HEK293 (cell line): ENCODE measurements around the gene CDS1.

Experiments
- GLIS2 ChIP-seq: fragments of 450-650 bp; formaldehyde crosslinking; IDR thresholded peaks from 2 replicates; pipeline ENCODE4 v1.5.1; 2016; ENCODE audit warnings: missing biosample characterization, missing genetic modification characterization
- KLF8 ChIP-seq: fragments of 450-650 bp; formaldehyde crosslinking; IDR thresholded peaks from 2 replicates; pipeline ENCODE4 v1.5.1; 2016; ENCODE audit warnings: missing biosample characterization, missing genetic modification characterization
- ZBTB7A ChIP-seq: fragments of 450-650 bp; formaldehyde crosslinking; IDR thresholded peaks from 2 replicates; pipeline ENCODE4 v1.5.1; 2016; ENCODE audit warnings: low read depth, missing biosample characterization, missing genetic modification characterization
- ZNF2 ChIP-seq: fragments of 450-650 bp; formaldehyde crosslinking; IDR thresholded peaks from 2 replicates; pipeline ENCODE4 v1.5.1; 2016; ENCODE audit warnings: missing biosample characterization, missing genetic modification characterization
- ZNF274 ChIP-seq, 2 experiments: fragments of 200-500 bp in 1 of 2; fragments of 450-650 bp in 1 of 2; sonication (Bioruptor generic) in 1 of 2; formaldehyde crosslinking in 1 of 2; IDR thresholded peaks; 2 replicates each; pipeline versions ENCODE4 v1.5.1 to v1.6.1; 2014 to 2016; ENCODE audit warnings: borderline replicate concordance in 1 of 2, inconsistent platforms in 1 of 2, low read length in 1 of 2, missing biosample characterization in 1 of 2, missing genetic modification characterization in 1 of 2
- ZNF37A ChIP-seq: fragments of 450-650 bp; IDR thresholded peaks from 2 replicates; pipeline ENCODE4 v1.5.1; 2018; ENCODE audit warnings: missing biosample characterization, missing genetic modification characterization
- ZNF423 ChIP-seq: fragments of 450-650 bp; formaldehyde crosslinking; IDR thresholded peaks from 2 replicates; pipeline ENCODE4 v1.5.1; 2016; ENCODE audit warnings: missing biosample characterization, missing genetic modification characterization
- ZNF426 ChIP-seq: fragments of 450-650 bp; formaldehyde crosslinking; IDR thresholded peaks from 2 replicates; pipeline ENCODE4 v1.5.1; 2017; ENCODE audit warnings: missing biosample characterization, missing genetic modification characterization, mild to moderate bottlenecking, inconsistent platforms, moderate library complexity
- ZNF596 ChIP-seq: fragments of 450-650 bp; IDR thresholded peaks from 2 replicates; pipeline ENCODE4 v1.5.0; 2018; ENCODE audit warnings: missing biosample characterization, mild to moderate bottlenecking, missing genetic modification characterization, moderate library complexity
- ZNF830 ChIP-seq: fragments of 450-650 bp; IDR thresholded peaks from 2 replicates; pipeline ENCODE4 v1.5.0; 2018; ENCODE audit warnings: missing biosample characterization, missing genetic modification characterization, low read depth, mild to moderate bottlenecking, moderate library complexity
- TF ChIP-seq, protein P1 (sequence below): fragments of 450-650 bp; formaldehyde crosslinking; IDR thresholded peaks from 2 replicates; pipeline ENCODE4 v1.5.1; 2016; ENCODE audit warnings: missing biosample characterization, missing genetic modification characterization
- TF ChIP-seq, protein P2 (sequence below): fragments of 450-650 bp; formaldehyde crosslinking; IDR thresholded peaks from 2 replicates; pipeline ENCODE4 v1.5.1; 2016; ENCODE audit warnings: missing biosample characterization, missing genetic modification characterization, borderline replicate concordance

DNA sequence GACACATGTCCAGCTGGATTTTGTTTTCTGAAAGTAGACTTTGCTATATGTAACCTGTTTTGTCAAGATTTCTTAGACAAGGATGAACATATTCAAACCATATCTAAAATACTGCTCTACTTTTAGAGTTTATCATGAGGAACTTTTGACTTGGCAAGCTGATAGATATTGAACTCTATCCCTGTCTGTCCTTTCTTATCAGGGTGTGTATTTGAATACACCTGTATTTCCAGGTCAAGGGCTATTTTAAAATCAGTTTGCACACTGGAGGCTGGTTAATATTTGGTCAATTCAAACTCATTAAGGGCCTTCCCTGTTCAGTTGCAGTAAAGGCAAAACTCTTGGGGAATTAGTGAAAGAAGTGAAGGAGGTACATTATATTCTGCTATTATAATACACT lies 2.3 kb downstream of the CDS1 start:
- TF ChIP-seq ZNF2 (tag by site-specific recombination) (no peak), ZNF274 (IDR thresholded peaks at IDR 0.05; ENCODE audit: low read length) (no peak), ZNF274 (tag by site-specific recombination; IDR thresholded peaks at IDR 0.05; ENCODE audit: borderline replicate concordance) (no peak), GLIS2 (tag by site-specific recombination) (no peak), ZNF37A (tag by site-specific recombination) (no peak), ZBTB7A (tag by site-specific recombination) (no peak), ZNF423 (tag by site-specific recombination) (no peak), KLF8 (tag by site-specific recombination) (no peak), ZNF596 (tag by site-specific recombination) (no peak), ZNF426 (tag by site-specific recombination) (no peak), ZNF830 (no peak)
- TF ChIP-seq, protein P1, sequence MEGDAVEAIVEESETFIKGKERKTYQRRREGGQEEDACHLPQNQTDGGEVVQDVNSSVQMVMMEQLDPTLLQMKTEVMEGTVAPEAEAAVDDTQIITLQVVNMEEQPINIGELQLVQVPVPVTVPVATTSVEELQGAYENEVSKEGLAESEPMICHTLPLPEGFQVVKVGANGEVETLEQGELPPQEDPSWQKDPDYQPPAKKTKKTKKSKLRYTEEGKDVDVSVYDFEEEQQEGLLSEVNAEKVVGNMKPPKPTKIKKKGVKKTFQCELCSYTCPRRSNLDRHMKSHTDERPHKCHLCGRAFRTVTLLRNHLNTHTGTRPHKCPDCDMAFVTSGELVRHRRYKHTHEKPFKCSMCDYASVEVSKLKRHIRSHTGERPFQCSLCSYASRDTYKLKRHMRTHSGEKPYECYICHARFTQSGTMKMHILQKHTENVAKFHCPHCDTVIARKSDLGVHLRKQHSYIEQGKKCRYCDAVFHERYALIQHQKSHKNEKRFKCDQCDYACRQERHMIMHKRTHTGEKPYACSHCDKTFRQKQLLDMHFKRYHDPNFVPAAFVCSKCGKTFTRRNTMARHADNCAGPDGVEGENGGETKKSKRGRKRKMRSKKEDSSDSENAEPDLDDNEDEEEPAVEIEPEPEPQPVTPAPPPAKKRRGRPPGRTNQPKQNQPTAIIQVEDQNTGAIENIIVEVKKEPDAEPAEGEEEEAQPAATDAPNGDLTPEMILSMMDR, result no peak
- TF ChIP-seq, protein P2, sequence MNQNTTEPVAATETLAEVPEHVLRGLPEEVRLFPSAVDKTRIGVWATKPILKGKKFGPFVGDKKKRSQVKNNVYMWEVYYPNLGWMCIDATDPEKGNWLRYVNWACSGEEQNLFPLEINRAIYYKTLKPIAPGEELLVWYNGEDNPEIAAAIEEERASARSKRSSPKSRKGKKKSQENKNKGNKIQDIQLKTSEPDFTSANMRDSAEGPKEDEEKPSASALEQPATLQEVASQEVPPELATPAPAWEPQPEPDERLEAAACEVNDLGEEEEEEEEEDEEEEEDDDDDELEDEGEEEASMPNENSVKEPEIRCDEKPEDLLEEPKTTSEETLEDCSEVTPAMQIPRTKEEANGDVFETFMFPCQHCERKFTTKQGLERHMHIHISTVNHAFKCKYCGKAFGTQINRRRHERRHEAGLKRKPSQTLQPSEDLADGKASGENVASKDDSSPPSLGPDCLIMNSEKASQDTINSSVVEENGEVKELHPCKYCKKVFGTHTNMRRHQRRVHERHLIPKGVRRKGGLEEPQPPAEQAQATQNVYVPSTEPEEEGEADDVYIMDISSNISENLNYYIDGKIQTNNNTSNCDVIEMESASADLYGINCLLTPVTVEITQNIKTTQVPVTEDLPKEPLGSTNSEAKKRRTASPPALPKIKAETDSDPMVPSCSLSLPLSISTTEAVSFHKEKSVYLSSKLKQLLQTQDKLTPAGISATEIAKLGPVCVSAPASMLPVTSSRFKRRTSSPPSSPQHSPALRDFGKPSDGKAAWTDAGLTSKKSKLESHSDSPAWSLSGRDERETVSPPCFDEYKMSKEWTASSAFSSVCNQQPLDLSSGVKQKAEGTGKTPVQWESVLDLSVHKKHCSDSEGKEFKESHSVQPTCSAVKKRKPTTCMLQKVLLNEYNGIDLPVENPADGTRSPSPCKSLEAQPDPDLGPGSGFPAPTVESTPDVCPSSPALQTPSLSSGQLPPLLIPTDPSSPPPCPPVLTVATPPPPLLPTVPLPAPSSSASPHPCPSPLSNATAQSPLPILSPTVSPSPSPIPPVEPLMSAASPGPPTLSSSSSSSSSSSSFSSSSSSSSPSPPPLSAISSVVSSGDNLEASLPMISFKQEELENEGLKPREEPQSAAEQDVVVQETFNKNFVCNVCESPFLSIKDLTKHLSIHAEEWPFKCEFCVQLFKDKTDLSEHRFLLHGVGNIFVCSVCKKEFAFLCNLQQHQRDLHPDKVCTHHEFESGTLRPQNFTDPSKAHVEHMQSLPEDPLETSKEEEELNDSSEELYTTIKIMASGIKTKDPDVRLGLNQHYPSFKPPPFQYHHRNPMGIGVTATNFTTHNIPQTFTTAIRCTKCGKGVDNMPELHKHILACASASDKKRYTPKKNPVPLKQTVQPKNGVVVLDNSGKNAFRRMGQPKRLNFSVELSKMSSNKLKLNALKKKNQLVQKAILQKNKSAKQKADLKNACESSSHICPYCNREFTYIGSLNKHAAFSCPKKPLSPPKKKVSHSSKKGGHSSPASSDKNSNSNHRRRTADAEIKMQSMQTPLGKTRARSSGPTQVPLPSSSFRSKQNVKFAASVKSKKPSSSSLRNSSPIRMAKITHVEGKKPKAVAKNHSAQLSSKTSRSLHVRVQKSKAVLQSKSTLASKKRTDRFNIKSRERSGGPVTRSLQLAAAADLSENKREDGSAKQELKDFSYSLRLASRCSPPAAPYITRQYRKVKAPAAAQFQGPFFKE, result no peak
